Adrenal gland (tissue), 12 donors: ENCODE data around the gene DNMBP. TPM values are rescaled to one million over a fixed set of nuclear protein-coding genes. Genes with fewer than 3 reads are reported as not detected.

Source experiments
- DNase-seq, 7 donors: peaks; one replicate each; pipeline ENCODE4 v3.0.0-alpha.2; 2019 to 2020
- H3K27ac ChIP-seq, 5 donors: fragments of 200-600 bp; sonication (generic) in 4 of 5; 1 replicate in 3 of 5; 2 replicates in 2 of 5; pipeline versions ENCODE4 v1.5.1 to v1.8.0; 2016 to 2020; ENCODE audit warnings: mild to moderate bottlenecking in 1 of 5
- H3K27me3 ChIP-seq: fragments of 200-600 bp; 2 replicates; pipeline ENCODE4 v1.8.0; 2021
- H3K36me3 ChIP-seq, 2 donors: fragments of 200-600 bp; replicated peaks in 1 of 2; 1 replicate in 1 of 2; 2 replicates in 1 of 2; pipeline versions ENCODE4 v1.5.1 to v1.8.0; 2018 to 2022
- H3K4me1 ChIP-seq, 2 donors: fragments of 200-600 bp; replicated peaks in 1 of 2; 1 replicate in 1 of 2; 2 replicates in 1 of 2; pipeline versions ENCODE4 v1.5.1 to v1.8.0; 2018 to 2021
- H3K4me3 ChIP-seq, 4 donors: fragments of 200-600 bp; sonication (generic) in 3 of 4; one replicate each; pipeline ENCODE4 v1.5.1; 2016 to 2018
- H3K9me3 ChIP-seq, 3 donors: fragments of 200-600 bp; sonication (generic) in 1 of 3; replicated peaks in 1 of 3; 1 replicate in 2 of 3; 2 replicates in 1 of 3; pipeline versions ENCODE4 v1.5.1 to v1.8.0; 2016 to 2021
- POLR2A ChIP-seq, 2 donors: fragments of 450-650 bp; IDR thresholded peaks; one replicate each; pipeline ENCODE4 v1.6.1; 2017; ENCODE audit warnings: antibody characterized with exemption in 2 of 2, mild to moderate bottlenecking in 2 of 2, moderate library complexity in 1 of 2
- WGBS, 4 donors: extraction: QIAGEN DNeasy Blood & Tissue Kit in 2 of 4; methylation state at CpG; one replicate each; pipeline versions ENCODE4 v1.1.5 to v1.1.7; 2013 to 2017; 5-methylcytosine and 5-hydroxymethylcytosine counted together
- intact Hi-C, 2 donors: fragments of 100-400 bp; cut with DNase I; formaldehyde crosslinking; loops; one replicate each; pipeline versions ENCODE4 v1.14.1 to v1.15.0; 2022 to 2023
- polyA plus RNA-seq, 3 donors: library from polyadenylated mRNA; stranded (reverse); fragments of 200-250 nt in 2 of 3; fragments of 350-450 nt in 1 of 3; fragmentation: Illumina TruSeq in 1 of 3; extraction: RNeasy Lipid Tissue Mini Kit (QIAGEN cat#74804) in 1 of 3; gene quantifications; one replicate each; pipeline ENCODE4 v1.2.3, GENCODE V29; 2013 to 2014
- total RNA-seq, 9 donors: library from RNA; depleted of rRNA in 4 of 9; stranded (reverse); fragments of >200 nt in 4 of 9; fragments of 120-200 nt in 1 of 9; fragmentation: NEBNext Ultra II Directional in 1 of 9; extraction: Animal tissue kit (Norgen Biotek cat#: 25700) in 1 of 9; gene quantifications; one replicate each; pipeline versions ENCODE4 v1.1.0 to v1.2.4, GENCODE V29; 2013 to 2023
- TF ChIP-seq, protein P1 (sequence below), 6 experiments: fragments of 450-650 bp in 4 of 6; fragments of 200-600 bp in 2 of 6; sonication (generic) in 1 of 6; IDR thresholded peaks; 1 replicate in 5 of 6; 2 replicates in 1 of 6; pipeline versions ENCODE4 v1.5.1 to v1.8.0; 2016 to 2021; ENCODE audit warnings: antibody characterized with exemption in 6 of 6, mild to moderate bottlenecking in 2 of 6, moderate library complexity in 1 of 6
- donor health status: healthy with polysubstance abuse.
- donor health status: Bipolar disorder and iron deficiency.
- donor health status: DM: yes; HTN: yes; CAD: no.
- donor health status: DM: no; HTN: no; CAD: no.
- donor health status: DM: no; HTN: no; CAD: no.
- donor health status: DM: yes; HTN: yes; CAD: no.

DNMBP gene
- total and polyA plus RNA-seq, 12 donors, result 5.7 to 17.9 (median 12.0) TPM

- 74 to 92% (median 90%) methylated on average over 3 of the region's 3 CpGs for WGBS, 4 donors
- DNase-seq, result no peak
- Histone ChIP-seq H3K27me3 (no peaks in the 10 kb centered on the region), H3K9me3 (no peaks in the 10 kb centered on the region), H3K4me1 (no peaks in the 10 kb centered on the region), H3K27ac (no peak overlapping the region), H3K36me3 (no peaks in the 10 kb centered on the region), H3K4me3 (no peak overlapping the region)
- TF ChIP-seq, protein P1, sequence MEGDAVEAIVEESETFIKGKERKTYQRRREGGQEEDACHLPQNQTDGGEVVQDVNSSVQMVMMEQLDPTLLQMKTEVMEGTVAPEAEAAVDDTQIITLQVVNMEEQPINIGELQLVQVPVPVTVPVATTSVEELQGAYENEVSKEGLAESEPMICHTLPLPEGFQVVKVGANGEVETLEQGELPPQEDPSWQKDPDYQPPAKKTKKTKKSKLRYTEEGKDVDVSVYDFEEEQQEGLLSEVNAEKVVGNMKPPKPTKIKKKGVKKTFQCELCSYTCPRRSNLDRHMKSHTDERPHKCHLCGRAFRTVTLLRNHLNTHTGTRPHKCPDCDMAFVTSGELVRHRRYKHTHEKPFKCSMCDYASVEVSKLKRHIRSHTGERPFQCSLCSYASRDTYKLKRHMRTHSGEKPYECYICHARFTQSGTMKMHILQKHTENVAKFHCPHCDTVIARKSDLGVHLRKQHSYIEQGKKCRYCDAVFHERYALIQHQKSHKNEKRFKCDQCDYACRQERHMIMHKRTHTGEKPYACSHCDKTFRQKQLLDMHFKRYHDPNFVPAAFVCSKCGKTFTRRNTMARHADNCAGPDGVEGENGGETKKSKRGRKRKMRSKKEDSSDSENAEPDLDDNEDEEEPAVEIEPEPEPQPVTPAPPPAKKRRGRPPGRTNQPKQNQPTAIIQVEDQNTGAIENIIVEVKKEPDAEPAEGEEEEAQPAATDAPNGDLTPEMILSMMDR (IDR thresholded peaks at IDR 0.05), result no peak
- TF ChIP-seq POLR2A (IDR thresholded peaks at IDR 0.05), result no peak
- intact Hi-C loops, result loop anchor here in 1 of 2 donors (5.0 kb wide), 1 partner anchor 195 kb away; no protein-coding TSS in a partner anchor
These were observed 157.1 kb downstream of the DNMBP start for GRCh38 chr10:99852481-99853213.

DNA sequence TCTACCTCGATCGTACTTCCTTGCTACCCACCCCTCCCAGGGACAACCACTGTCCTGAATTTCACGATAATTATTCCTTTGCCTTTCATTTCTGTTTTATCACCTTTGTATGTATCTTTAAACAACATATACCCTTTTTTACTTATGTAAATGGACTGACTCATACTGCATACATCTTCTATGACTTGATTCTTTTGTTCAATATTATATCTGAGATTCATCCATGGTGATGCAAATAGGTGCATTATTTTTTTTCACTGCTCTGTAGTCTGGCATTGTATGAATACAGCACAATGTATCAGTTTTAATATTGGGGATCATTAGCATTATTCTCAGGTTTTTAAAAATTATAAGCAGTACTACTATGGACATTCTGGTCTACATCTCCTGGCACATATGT lies 157.9 kb downstream of the DNMBP start:
- Histone ChIP-seq H3K36me3 (no peaks in the 10 kb centered on the region), H3K27ac (no peak overlapping the region), H3K9me3 (no peaks in the 10 kb centered on the region), H3K27me3 (no peaks in the 10 kb centered on the region), H3K4me1 (no peaks in the 10 kb centered on the region), H3K4me3 (no peak overlapping the region)
- WGBS, 4 donors, result 94 to 97% (median 96%) methylated on average over 3 of the region's 3 CpGs
- intact Hi-C loops, result loop anchor here in 1 of 2 donors (5.0 kb wide), 1 partner anchor 195 kb away; no protein-coding TSS in a partner anchor
- no peak for TF ChIP-seq POLR2A (IDR thresholded peaks at IDR 0.05)
- TF ChIP-seq, protein P1 (IDR thresholded peaks at IDR 0.05), result no peak
- no peak for DNase-seq

GRCh38 chr10:99850767-99851340 lies 158.9 kb downstream of the DNMBP start:
- Histone ChIP-seq H3K27ac (no peak overlapping the region), H3K4me3 (no peak overlapping the region), H3K4me1 (peaks cover 0 to 5% of the 10 kb centered on the region in 2 donors), H3K36me3 (no peaks in the 10 kb centered on the region), H3K9me3 (no peaks in the 10 kb centered on the region), H3K27me3 (no peaks in the 10 kb centered on the region)
- TF ChIP-seq POLR2A (IDR thresholded peaks at IDR 0.05), result no peak
- TF ChIP-seq, protein P1 (IDR thresholded peaks at IDR 0.05), result no peak
- intact Hi-C loops, result loop anchor here in 1 of 2 donors (5.0 kb wide), 1 partner anchor 196 kb away; no protein-coding TSS in a partner anchor
- no peak for DNase-seq
- 73 to 80% (median 78%) methylated on average over 5 of the region's 5 CpGs for WGBS, 4 donors

- H3K4me1 ChIP-seq, result peaks cover 0 to 6% of the 10 kb centered on the region in 2 donors
- H3K36me3 ChIP-seq, result no peaks in the 10 kb centered on the region
- DNase-seq, result no peak
- no peaks in the 10 kb centered on the region for H3K27me3 ChIP-seq
- 75 to 89% (median 87%) methylated on average over 11 of the region's 11 CpGs for WGBS, 4 donors
- TF ChIP-seq, protein P1 (IDR thresholded peaks at IDR 0.05), result no peak
- no peak for TF ChIP-seq POLR2A (IDR thresholded peaks at IDR 0.05)
- H3K27ac ChIP-seq, result no peak overlapping the region
- H3K4me3 ChIP-seq, result no peak overlapping the region
- no peaks in the 10 kb centered on the region for H3K9me3 ChIP-seq
- intact Hi-C loops, result loop anchor here in 1 of 2 donors (5.0 kb wide), 1 partner anchor 197 kb away; no protein-coding TSS in a partner anchor
These were observed 159.6 kb downstream of the DNMBP start for GRCh38 chr10:99850021-99850766.
